MM.1S (cell line): Measurements from ENCODE around the gene UBE2F.

ENCODE experiments used
- CTCF ChIP-seq: fragments of 300-600 bp; sonication (generic); IDR thresholded peaks from 2 replicates; pipeline ENCODE4 v1.5.1; 2016; ENCODE audit warnings: antibody characterized with exemption, low read length, mixed read lengths
- EZH2 ChIP-seq: fragments of 300-600 bp; sonication (generic); optimal IDR thresholded peaks from 2 replicates; pipeline ENCODE3; 2017; ENCODE audit warnings: low read depth, mild to moderate bottlenecking, antibody characterized with exemption, low read length, mixed read lengths
- EZH2phosphoT487 ChIP-seq: fragments of 300-600 bp; sonication (generic); IDR thresholded peaks from 2 replicates; pipeline ENCODE4 v1.6.1; 2018; ENCODE audit warnings: antibody characterized with exemption, low read length

DNA sequence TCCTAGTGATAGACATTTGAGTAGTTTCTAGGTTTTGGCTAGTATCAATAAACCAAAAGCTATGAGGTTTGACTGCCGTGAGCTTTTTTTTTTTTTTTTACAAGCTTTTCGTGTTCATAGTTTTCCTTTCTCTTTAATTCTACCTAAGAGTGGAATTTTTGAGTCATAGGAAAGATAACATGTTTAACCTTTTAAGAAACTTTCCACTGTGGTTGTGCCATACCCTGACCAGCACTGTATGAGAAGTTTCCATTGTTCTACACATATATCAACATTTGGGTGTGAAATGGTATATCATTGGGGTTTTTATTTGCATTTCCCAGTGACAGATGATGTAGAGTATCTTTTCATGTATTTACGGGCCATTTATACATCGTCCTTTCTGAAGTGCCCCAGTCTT lies 31.7 kb downstream of the UBE2F start:
- TF ChIP-seq CTCF (no peak), EZH2 (no peak), EZH2phosphoT487 (no peak)
